Heart left ventricle (tissue), 16 donors: ENCODE measurements around the gene TMEM132A. TPM values are rescaled to one million over a fixed set of nuclear protein-coding genes. Genes with fewer than 3 reads are reported as not detected.
"Not testable (repeated sequence)": the region's sequence is repeated elsewhere in the genome, so short reads cannot be mapped to it uniquely, and the experiment has no call there.

Source experiments
- ATAC-seq, 4 donors: fragments of 200-7000 bp; cut with Tn5 transposase; one replicate each; pipeline ENCODE4 v1.9.1; 2020 to 2022; ENCODE audit warnings: moderate library complexity in 4 of 4, mild to moderate bottlenecking in 3 of 4, moderate number of reproducible peaks in 1 of 4
- DNase-seq, 5 donors: peaks; one replicate each; pipeline ENCODE4 v3.0.0-alpha.2; 2020
- H3K27ac ChIP-seq, 12 donors: fragments of 200-600 bp; sonication (generic) in 4 of 12; one replicate each; pipeline versions ENCODE4 v1.5.0 to v1.8.0; 2016 to 2022; ENCODE audit warnings: mild to moderate bottlenecking in 2 of 12
- H3K27me3 ChIP-seq, 9 donors: fragments of 200-600 bp; sonication (generic) in 2 of 9; one replicate each; pipeline versions ENCODE4 v1.5.1 to v1.8.0; 2016 to 2022; ENCODE audit warnings: mild to moderate bottlenecking in 3 of 9
- H3K36me3 ChIP-seq, 9 donors: fragments of 200-600 bp; sonication (generic) in 2 of 9; one replicate each; pipeline versions ENCODE4 v1.5.0 to v1.8.0; 2018 to 2022; ENCODE audit warnings: mild to moderate bottlenecking in 2 of 9
- H3K4me1 ChIP-seq, 12 donors: fragments of 200-600 bp; sonication (generic) in 4 of 12; one replicate each; pipeline versions ENCODE4 v1.5.0 to v1.8.0; 2016 to 2022; ENCODE audit warnings: mild to moderate bottlenecking in 3 of 12
- H3K4me3 ChIP-seq, 12 donors: fragments of 200-600 bp; sonication (generic) in 4 of 12; one replicate each; pipeline versions ENCODE4 v1.5.0 to v1.8.0; 2017 to 2022; ENCODE audit warnings: mild to moderate bottlenecking in 9 of 12, moderate library complexity in 4 of 12
- H3K9me3 ChIP-seq, 12 donors: fragments of 200-600 bp; sonication (generic) in 4 of 12; one replicate each; pipeline versions ENCODE4 v1.5.0 to v1.8.0; 2016 to 2022; ENCODE audit warnings: mild to moderate bottlenecking in 1 of 12
- POLR2A ChIP-seq, 2 donors: fragments of 450-650 bp; IDR thresholded peaks; one replicate each; pipeline ENCODE4 v1.6.1; 2017; ENCODE audit warnings: antibody characterized with exemption in 2 of 2, mild to moderate bottlenecking in 2 of 2, moderate library complexity in 2 of 2
- WGBS, 4 donors: extraction: QIAGEN DNeasy Blood & Tissue Kit in 2 of 4; methylation state at CpG; one replicate each; pipeline versions ENCODE4 v1.1.5 to v1.1.7; 2013 to 2018; 5-methylcytosine and 5-hydroxymethylcytosine counted together
- intact Hi-C, 10 donors: fragments of 100-400 bp; cut with DNase I; formaldehyde crosslinking; loops; one replicate each; pipeline versions ENCODE4 v1.11.1 to v1.14.2; 2022
- polyA plus RNA-seq, 2 donors: library from polyadenylated mRNA; stranded (reverse); fragments of 200-250 nt; gene quantifications; one replicate each; pipeline ENCODE4 v1.2.3, GENCODE V29; 2013
- total RNA-seq, 9 donors: library from RNA; depleted of rRNA in 2 of 9; stranded (reverse); fragments of >200 nt in 2 of 9; fragmentation: NEBNext Ultra II Directional in 3 of 9; extraction: Animal tissue kit (Norgen Biotek cat#: 25700) in 3 of 9; gene quantifications; one replicate each; pipeline versions ENCODE4 v1.1.0 to v1.2.4, GENCODE V29; 2016 to 2023
- TF ChIP-seq, protein P1 (sequence below), 12 donors: fragments of 200-600 bp; sonication (generic) in 4 of 12; IDR thresholded peaks; one replicate each; pipeline versions ENCODE4 v1.5.0 to v1.8.0; 2018 to 2022; ENCODE audit warnings: antibody characterized with exemption in 12 of 12, mild to moderate bottlenecking in 5 of 12
- donor health status: ischemic (EF 13 %, LVEDD 7.1; RV severe dilation, severe dysfunction).
- donor health status: healthy with polysubstance abuse.
- donor health status: DM: no; HTN: yes; CAD: no.
- donor health status: DM: no; HTN: no; CAD: no.
- donor health status: ischemic (EF 25% LVEDD 6.9; RV normal size, moderate dysfunction).
- donor health status: ischemic (EF 25% LVEDD 5.7; RV mildly dilated, moderate dysfunction).
- donor health status: healthy.
- donor health status: DM: yes; HTN: yes; CAD: no.
- donor health status: ischemic (EF 35%, LVEDD 5.7; RV mildly dilated, moderate dysfunction).
- donor health status: nonischemic (EF 11% LVEDD 7.7; RV severe dilation, severe dysfunction).
- donor health status: DM: yes; HTN: yes; CAD: no.
- donor health status: PGD.
- donor health status: ischemic (EF 29% LVEDD 5.4; RV normal size, mild dysfunction).
- donor health status: nonischemic (EF 23%, LVEDD 6.1; RV moderate dilation, normal function).

TMEM132A gene
- total and polyA plus RNA-seq, 11 donors, result 3.1 to 16.1 (median 8.5) TPM

- TF ChIP-seq POLR2A (IDR thresholded peaks at IDR 0.05), result peak in 1 of 2 donors; percentile 72
- TF ChIP-seq, protein P1, sequence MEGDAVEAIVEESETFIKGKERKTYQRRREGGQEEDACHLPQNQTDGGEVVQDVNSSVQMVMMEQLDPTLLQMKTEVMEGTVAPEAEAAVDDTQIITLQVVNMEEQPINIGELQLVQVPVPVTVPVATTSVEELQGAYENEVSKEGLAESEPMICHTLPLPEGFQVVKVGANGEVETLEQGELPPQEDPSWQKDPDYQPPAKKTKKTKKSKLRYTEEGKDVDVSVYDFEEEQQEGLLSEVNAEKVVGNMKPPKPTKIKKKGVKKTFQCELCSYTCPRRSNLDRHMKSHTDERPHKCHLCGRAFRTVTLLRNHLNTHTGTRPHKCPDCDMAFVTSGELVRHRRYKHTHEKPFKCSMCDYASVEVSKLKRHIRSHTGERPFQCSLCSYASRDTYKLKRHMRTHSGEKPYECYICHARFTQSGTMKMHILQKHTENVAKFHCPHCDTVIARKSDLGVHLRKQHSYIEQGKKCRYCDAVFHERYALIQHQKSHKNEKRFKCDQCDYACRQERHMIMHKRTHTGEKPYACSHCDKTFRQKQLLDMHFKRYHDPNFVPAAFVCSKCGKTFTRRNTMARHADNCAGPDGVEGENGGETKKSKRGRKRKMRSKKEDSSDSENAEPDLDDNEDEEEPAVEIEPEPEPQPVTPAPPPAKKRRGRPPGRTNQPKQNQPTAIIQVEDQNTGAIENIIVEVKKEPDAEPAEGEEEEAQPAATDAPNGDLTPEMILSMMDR (IDR thresholded peaks at IDR 0.05), result peak in 1 of 12 donors; percentile 4
- intact Hi-C loops, result loop anchor here in 2 of 10 donors (2.0 to 10.0 kb wide), 2 partner anchors 66 to 228 kb away; no protein-coding TSS in a partner anchor
These were observed 17.9 kb upstream of the TMEM132A start, which contains the start of gene PRPF19 for GRCh38 chr11:60906132-60906972. TSS of gene PRPF19 (minus strand) at chr11:60906585. CDS start at chr11:60906382, 203 bp downstream.

DNA sequence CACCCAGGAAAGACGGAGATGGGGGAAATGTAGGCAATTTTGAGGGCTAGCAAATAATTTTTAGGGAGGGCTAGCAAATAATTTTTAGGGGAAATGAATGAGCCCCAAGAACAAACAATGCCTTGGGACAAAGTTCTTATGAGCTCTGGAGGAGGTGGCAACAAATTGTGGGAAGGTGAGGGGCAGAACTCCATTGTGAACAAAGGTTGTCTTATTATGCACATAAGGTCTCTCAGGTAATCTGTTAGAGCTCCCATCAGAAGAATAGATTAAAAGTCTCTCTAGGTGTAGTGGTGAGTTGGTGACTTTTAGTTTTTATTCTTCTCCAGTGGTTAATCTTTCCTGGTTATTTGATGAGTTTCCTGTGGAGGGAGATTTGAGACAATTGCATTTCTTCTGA, 15.5 kb upstream of the TMEM132A start:
- Histone ChIP-seq H3K4me1 (peaks cover 10 to 69% (median 42%) of the 10 kb centered on the region in 12 donors), H3K27me3 (no peaks in the 10 kb centered on the region), H3K4me3 (no peak overlapping the region), H3K36me3 (peaks cover 0 to 5% (median under 1%) of the 10 kb centered on the region in 9 donors), H3K9me3 (no peaks in the 10 kb centered on the region), H3K27ac (no peak overlapping the region)
- WGBS, 4 donors, result 0 to 69% (median 42%) methylated on average over 1 of the region's 1 CpG
- intact Hi-C loops, result loop anchor here in 1 of 10 donors (10.0 kb wide), 1 partner anchor 226 kb away; no protein-coding TSS in a partner anchor
- DNase-seq, result no peak
- TF ChIP-seq POLR2A (IDR thresholded peaks at IDR 0.05), result no peak
- TF ChIP-seq, protein P1 (IDR thresholded peaks at IDR 0.05), result no peak
- ATAC-seq, result no peak

More at GRCh38 chr11:60906132-60906972, 17.9 kb upstream of the TMEM132A start, which contains the start of gene PRPF19:
- DNase-seq (peak; percentile 97 to 98 (median 97)), ATAC-seq (peak; percentile 96 to 98 (median 97))
- Histone ChIP-seq H3K27me3 (no peaks in the 10 kb centered on the region), H3K36me3 (peaks cover 0 to 30% (median 25%) of the 10 kb centered on the region in 9 donors), H3K4me3 (peak within 1 kb of the TSS; percentile 73 to 99 (median 94)), H3K4me1 (peaks cover 8 to 48% (median 28%) of the 10 kb centered on the region in 12 donors), H3K27ac (peak within 1 kb of the TSS; percentile 72 to 98 (median 94)), H3K9me3 (no peaks in the 10 kb centered on the region)
- WGBS, 4 donors, result 0 to 1% (median 0%) methylated on average over 53 to 75 of the region's 75 CpGs

- not testable (repeated sequence) for H3K4me3 ChIP-seq, H3K9me3 ChIP-seq, H3K27me3 ChIP-seq, DNase-seq, ATAC-seq, H3K36me3 ChIP-seq
- H3K27ac ChIP-seq, result peak overlapping the region in 1 of 12 donors; percentile 81
- intact Hi-C loops, result loop anchor here in 2 of 10 donors (5.0 to 10.0 kb wide), 2 partner anchors 43 to 225 kb away; partner anchors contain the start of gene SLC15A3 (in 1 of the 2)
- H3K4me1 ChIP-seq, result peaks cover 6 to 60% (median 35%) of the 10 kb centered on the region in 12 donors
- 70 to 75% (median 74%) methylated on average over 3 of the region's 3 CpGs for WGBS, 4 donors
These were observed 14.5 kb upstream of the TMEM132A start for GRCh38 chr11:60909680-60910280.

DNA sequence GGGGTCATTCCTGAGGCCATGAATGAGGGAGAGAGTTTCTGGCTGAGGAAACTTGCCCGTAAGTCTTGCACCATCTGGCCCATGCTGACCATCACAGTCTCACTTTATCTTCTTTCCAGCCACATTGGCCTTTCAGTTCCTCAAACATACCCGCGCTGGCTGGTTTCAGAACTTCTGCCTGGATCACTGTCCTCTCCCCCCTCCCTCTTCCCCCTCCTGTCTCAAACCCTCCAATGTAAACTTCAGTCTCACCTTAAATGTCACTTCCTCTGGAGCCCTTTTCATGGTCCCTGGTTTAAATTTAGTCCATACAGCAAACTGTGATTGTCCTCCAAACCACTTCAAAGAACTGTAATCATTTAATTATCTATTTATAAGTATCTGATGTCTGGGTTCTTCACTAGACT, 14.0 kb upstream of the TMEM132A start:
- 74 to 87% (median 80%) methylated on average over 3 of the region's 3 CpGs for WGBS, 4 donors
- no peak for ATAC-seq
- H3K4me3 ChIP-seq, result no peak overlapping the region
- intact Hi-C loops, result loop anchor here in 1 of 10 donors (5.0 kb wide), 1 partner anchor 42 kb away; the partner anchor contains the start of gene SLC15A3
- H3K4me1 ChIP-seq, result peaks cover under 1 to 60% (median 35%) of the 10 kb centered on the region in 12 donors
- H3K27ac ChIP-seq, result peak overlapping the region in 4 of 12 donors; percentile 29 to 81 (median 51)
- H3K27me3 ChIP-seq, result no peaks in the 10 kb centered on the region
- H3K36me3 ChIP-seq, result no peaks in the 10 kb centered on the region
- DNase-seq, result no peak
- H3K9me3 ChIP-seq, result no peaks in the 10 kb centered on the region
- no peak for TF ChIP-seq POLR2A (IDR thresholded peaks at IDR 0.05)
- TF ChIP-seq, protein P1 (IDR thresholded peaks at IDR 0.05), result no peak
